Measurements from ENCODE around the gene AUNIP.

DNA sequence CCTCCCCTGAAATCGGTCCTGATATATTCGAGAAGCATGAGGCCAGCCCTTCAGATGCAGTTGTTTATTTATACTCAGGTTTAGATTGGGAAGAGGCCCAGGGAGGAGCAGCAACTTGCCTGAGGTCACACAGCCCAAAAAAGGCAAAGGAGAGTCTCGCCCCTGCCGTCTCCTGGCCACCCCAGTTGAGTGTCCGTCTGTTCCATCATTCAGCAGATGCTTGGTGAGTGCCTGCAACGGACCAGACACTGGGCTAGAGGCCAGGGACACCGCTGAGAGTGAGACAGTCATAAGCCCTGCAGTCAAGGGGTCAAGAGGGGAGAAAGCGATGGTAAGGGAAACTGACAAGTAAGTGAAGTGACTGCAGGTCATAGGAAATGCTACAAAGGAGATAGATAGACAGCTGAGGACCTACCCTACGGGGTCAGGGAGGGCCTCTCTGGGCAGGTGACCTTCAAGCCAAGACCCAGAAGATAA is 74.6 kb downstream of the AUNIP start:
- TF ChIP-seq CTCF (IDR thresholded peaks at IDR 0.05) (no peak), CEBPB (IDR thresholded peaks at IDR 0.05) (no peak), POLR2A (IDR thresholded peaks at IDR 0.05; ENCODE audit: low read length) (no peak), ZNF302 (CRISPR knock-in tag; IDR thresholded peaks at IDR 0.05) (no peak), FOSL2 (IDR thresholded peaks at IDR 0.05) (no peak), FOSL2 (CRISPR knock-in tag; IDR thresholded peaks at IDR 0.05) (no peak), RFX5 (IDR thresholded peaks at IDR 0.05) (no peak), RAD21 (conservative IDR thresholded peaks at IDR 0.05 in 1 of 2, IDR thresholded peaks at IDR 0.05 in 1 of 2) (no peak), SREBF2 (IDR thresholded peaks at IDR 0.05) (no peak), KDM5A (IDR thresholded peaks at IDR 0.05) (no peak)
- TF ChIP-seq, protein P1, sequence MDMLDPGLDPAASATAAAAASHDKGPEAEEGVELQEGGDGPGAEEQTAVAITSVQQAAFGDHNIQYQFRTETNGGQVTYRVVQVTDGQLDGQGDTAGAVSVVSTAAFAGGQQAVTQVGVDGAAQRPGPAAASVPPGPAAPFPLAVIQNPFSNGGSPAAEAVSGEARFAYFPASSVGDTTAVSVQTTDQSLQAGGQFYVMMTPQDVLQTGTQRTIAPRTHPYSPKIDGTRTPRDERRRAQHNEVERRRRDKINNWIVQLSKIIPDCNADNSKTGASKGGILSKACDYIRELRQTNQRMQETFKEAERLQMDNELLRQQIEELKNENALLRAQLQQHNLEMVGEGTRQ (IDR thresholded peaks at IDR 0.05), result no peak

All from A549 (cell line).